SU-DHL-6 (cell line): ENCODE measurements around the gene FRK.

Experiments used
- H2AFZ ChIP-seq: fragments of 200-600 bp; sonication (generic); 2 replicates; pipeline ENCODE4 v1.6.1; 2014; ENCODE audit warnings: low read depth, mild to moderate bottlenecking, moderate library complexity, mixed read lengths, antibody characterized with exemption, low read length; ENCODE audit not compliant: severe bottlenecking
- H3F3A ChIP-seq: fragments of 200-600 bp; shearing (Covaris generic); 2 replicates; pipeline ENCODE4 v1.6.0; 2016; ENCODE audit warnings: antibody characterized with exemption, mild to moderate bottlenecking; ENCODE audit not compliant: insufficient read depth
- H3K27ac ChIP-seq: fragments of 200-600 bp; sonication (generic); 2 replicates; pipeline ENCODE4 v1.5.1; 2016; ENCODE audit warnings: low read depth, mild to moderate bottlenecking, low read length, moderate library complexity, mixed read lengths
- H3K27me3 ChIP-seq: fragments of 200-600 bp; sonication (generic), shearing (Covaris generic); 2 replicates; pipeline ENCODE4 v1.6.0; 2014; ENCODE audit warnings: mild to moderate bottlenecking, low read length
- H3K36me3 ChIP-seq: fragments of 200-600 bp; sonication (generic); 2 replicates; pipeline ENCODE4 v1.6.1; 2014; ENCODE audit warnings: mild to moderate bottlenecking, low read length, mixed read lengths
- H3K4me2 ChIP-seq: fragments of 300-600, 200-600 bp; shearing (Covaris generic), sonication (generic); 2 replicates; pipeline ENCODE4 v1.6.0; 2014; ENCODE audit warnings: low read length, low read depth, mild to moderate bottlenecking; ENCODE audit not compliant: poor library complexity, severe bottlenecking
- H3K4me3 ChIP-seq: fragments of 200-600 bp; sonication (generic); 2 replicates; pipeline ENCODE4 v1.5.1; 2014; ENCODE audit warnings: antibody characterized with exemption, low read length, mild to moderate bottlenecking, mixed read lengths; ENCODE audit not compliant: insufficient read depth, poor library complexity, severe bottlenecking
- H3K79me2 ChIP-seq: fragments of 200-600 bp; sonication (generic); 2 replicates; pipeline ENCODE4 v1.6.1; 2014; ENCODE audit warnings: mild to moderate bottlenecking, low read length, moderate library complexity; ENCODE audit not compliant: insufficient read depth
- H3K9ac ChIP-seq: fragments of 200-600 bp; sonication (generic); 2 replicates; pipeline ENCODE4 v1.7.0; 2014; ENCODE audit warnings: mild to moderate bottlenecking, low read length
- H3K9me2 ChIP-seq: fragments of 200-600 bp; sonication (generic); replicated peaks from 2 replicates; pipeline ENCODE4 v1.6.1; 2014; ENCODE audit warnings: low read length; ENCODE audit not compliant: insufficient read depth
- H3K9me3 ChIP-seq: fragments of 200-600 bp; sonication (generic); 2 replicates; pipeline ENCODE4 v1.6.1; 2014; ENCODE audit warnings: low read length, mixed read lengths; ENCODE audit not compliant: insufficient read depth
- H4K20me1 ChIP-seq: fragments of 200-600 bp; sonication (generic); 2 replicates; pipeline ENCODE4 v1.6.1; 2014; ENCODE audit warnings: low read depth, mild to moderate bottlenecking, antibody characterized with exemption, low read length, moderate library complexity, mixed read lengths
- CTCF ChIP-seq: fragments of 200-600 bp; sonication (generic); IDR thresholded peaks from one replicate; pipeline ENCODE4 v1.5.1; 2017; ENCODE audit warnings: antibody characterized with exemption, mild to moderate bottlenecking, low read length, moderate library complexity; ENCODE audit not compliant: insufficient read depth, poor library complexity, severe bottlenecking
- EZH2phosphoT487 ChIP-seq: fragments of 200-600 bp; sonication (generic), shearing (Covaris generic); conservative IDR thresholded peaks from 2 replicates; pipeline ENCODE4 v1.6.1; 2018; ENCODE audit warnings: mild to moderate bottlenecking, antibody characterized with exemption, low read length, moderate library complexity, mixed read lengths

FRK gene

GRCh38 chr6:115977220-115977619 lies 83.5 kb downstream of the FRK start:
- Histone ChIP-seq H3K9ac (no peak overlapping the region), H3K79me2 (no peaks in the 10 kb centered on the region), H3F3A (no peaks in the 10 kb centered on the region), H3K36me3 (no peaks in the 10 kb centered on the region), H4K20me1 (no peaks in the 10 kb centered on the region), H3K4me2 (no peak overlapping the region), H3K9me3 (no peaks in the 10 kb centered on the region), H2AFZ (no peak overlapping the region), H3K4me3 (no peak overlapping the region), H3K9me2 (no peaks in the 10 kb centered on the region), H3K27me3 (no peaks in the 10 kb centered on the region), H3K27ac (no peak overlapping the region)
- TF ChIP-seq EZH2phosphoT487 (no peak), CTCF (no peak)

GRCh38 chr6:115976321-115976870 lies 84.3 kb downstream of the FRK start:
- Histone ChIP-seq H2AFZ (no peak overlapping the region), H3K9me3 (no peaks in the 10 kb centered on the region), H3K79me2 (no peaks in the 10 kb centered on the region), H3F3A (no peaks in the 10 kb centered on the region), H3K9ac (no peak overlapping the region), H3K27me3 (no peaks in the 10 kb centered on the region), H3K36me3 (no peaks in the 10 kb centered on the region), H3K4me2 (no peak overlapping the region), H3K27ac (no peak overlapping the region), H4K20me1 (no peaks in the 10 kb centered on the region), H3K4me3 (no peak overlapping the region), H3K9me2 (no peaks in the 10 kb centered on the region)
- TF ChIP-seq EZH2phosphoT487: no peak
- no peak for TF ChIP-seq CTCF

GRCh38 chr6:115972679-115973078 lies 88.0 kb downstream of the FRK start:
- H3K27me3 ChIP-seq: no peaks in the 10 kb centered on the region
- H3K9ac ChIP-seq: no peak overlapping the region
- H3K4me2 ChIP-seq: no peak overlapping the region
- no peaks in the 10 kb centered on the region for H3K9me3 ChIP-seq
- no peaks in the 10 kb centered on the region for H3K36me3 ChIP-seq
- no peaks in the 10 kb centered on the region for H4K20me1 ChIP-seq
- no peak overlapping the region for H2AFZ ChIP-seq
- no peaks in the 10 kb centered on the region for H3K79me2 ChIP-seq
- no peak overlapping the region for H3K27ac ChIP-seq
- no peaks in the 10 kb centered on the region for H3F3A ChIP-seq
- no peak overlapping the region for H3K4me3 ChIP-seq
- H3K9me2 ChIP-seq: no peaks in the 10 kb centered on the region
- no peak for TF ChIP-seq EZH2phosphoT487
- no peak for TF ChIP-seq CTCF
